Endothelial cell of umbilical vein (primary cell): ENCODE data around the gene INPP5E. TPM values are rescaled to one million over a fixed set of nuclear protein-coding genes. Genes with fewer than 3 reads are reported as not detected.

ENCODE experiments used
- BruUV-seq: library from RNA; stranded (reverse); fragments of 400-500 nt; replicated peaks from 2 replicates; lab custom pipeline; 2021; lab: Mats Ljungman, UMichigan
- CTCF ChIA-PET: fragments of 300-600, 350-600 bp; sonication (Branson Sonifier 250); formaldehyde crosslinking; loops from one replicate; lab custom pipeline; 2021; ENCODE audit warnings: antibody characterized with exemption, inconsistent platforms; lab: Charles Lee
- POLR2A ChIA-PET: fragments of 300-600, 350-600 bp; sonication (Branson Sonifier 250); formaldehyde crosslinking; loops from one replicate; lab custom pipeline; 2021; ENCODE audit warnings: antibody characterized with exemption, inconsistent platforms; lab: Charles Lee
- DNase-seq: peaks from one replicate; pipeline ENCODE4 v3.0.0-alpha.2; 2011; ENCODE audit warnings: low read depth, low spot score
- FAIRE-seq: peaks from 2 replicates; lab custom pipeline; 2011; peaks lifted over from hg19 to GRCh38; lab: Jason Lieb, UNC
- H2AFZ ChIP-seq: 2 replicates; pipeline ENCODE4 v1.6.0; 2012; ENCODE audit warnings: low read depth, low read length, control low read depth, inconsistent platforms
- H3K27ac ChIP-seq: 2 replicates; pipeline ENCODE4 v1.5.1; 2011; ENCODE audit warnings: low read depth, mild to moderate bottlenecking, control low read depth, low read length, moderate library complexity; ENCODE audit not compliant: insufficient read depth
- H3K27me3 ChIP-seq, 2 experiments: 2 replicates each; pipeline versions ENCODE4 v1.6.0 to v1.6.1; 2011; ENCODE audit warnings: low read length in 2 of 2, mixed read lengths in 1 of 2; ENCODE audit not compliant: control insufficient read depth in 2 of 2, insufficient read depth in 2 of 2
- H3K36me3 ChIP-seq, 2 experiments: 2 replicates in 1 of 2; 3 replicates in 1 of 2; pipeline ENCODE4 v1.5.1; 2011; ENCODE audit warnings: low read length in 2 of 2, mild to moderate bottlenecking in 1 of 2, moderate library complexity in 1 of 2; ENCODE audit not compliant: control insufficient read depth in 2 of 2, insufficient read depth in 2 of 2; ENCODE audit errors: extremely low read depth in 1 of 2
- H3K4me1 ChIP-seq: 3 replicates; pipeline ENCODE4 v1.5.1; 2011; ENCODE audit warnings: mild to moderate bottlenecking, low read length; ENCODE audit not compliant: control insufficient read depth, insufficient read depth; ENCODE audit errors: extremely low read depth
- H3K4me2 ChIP-seq: 2 replicates; pipeline ENCODE4 v1.6.1; 2011; ENCODE audit warnings: low read length, control low read depth, mixed read lengths; ENCODE audit not compliant: insufficient read depth
- H3K4me3 ChIP-seq, 3 experiments: fragments of 200-600 bp in 1 of 3; sonication (generic), shearing (Covaris generic) in 1 of 3; replicated peaks in 1 of 3; 2 replicates each; pipeline ENCODE4 v1.5.1; 2011 to 2016; ENCODE audit warnings: control low read depth in 3 of 3, low read length in 3 of 3, mild to moderate bottlenecking in 2 of 3, inconsistent platforms in 1 of 3, low read depth in 1 of 3, moderate library complexity in 1 of 3; ENCODE audit not compliant: insufficient read depth in 1 of 3
- H3K79me2 ChIP-seq: 2 replicates; pipeline ENCODE4 v1.6.0; 2012; ENCODE audit warnings: low read length, inconsistent platforms; ENCODE audit not compliant: control insufficient read depth, insufficient read depth
- H3K9ac ChIP-seq: replicated peaks from 2 replicates; pipeline ENCODE3; 2011; ENCODE audit warnings: low read length, control low read depth; ENCODE audit not compliant: insufficient read depth; ENCODE audit errors: extremely low read depth
- H3K9me1 ChIP-seq: replicated peaks from 3 replicates; pipeline ENCODE4 v1.6.0; 2011; ENCODE audit warnings: mild to moderate bottlenecking, low read length; ENCODE audit not compliant: control insufficient read depth, insufficient read depth; ENCODE audit errors: extremely low read depth
- H3K9me3 ChIP-seq: replicated peaks from 2 replicates; pipeline ENCODE4 v1.5.1; 2012; ENCODE audit warnings: low read length, inconsistent platforms; ENCODE audit not compliant: control insufficient read depth, insufficient read depth
- H4K20me1 ChIP-seq: replicated peaks from 2 replicates; pipeline ENCODE3; 2011; ENCODE audit warnings: mild to moderate bottlenecking, low read length; ENCODE audit not compliant: control insufficient read depth, insufficient read depth; ENCODE audit errors: extremely low read depth
- EZH2 ChIP-seq: IDR thresholded peaks from 2 replicates; pipeline ENCODE4 v1.6.1; 2012; ENCODE audit warnings: borderline replicate concordance, low read depth, mild to moderate bottlenecking, moderate library complexity, low read length, inconsistent platforms; ENCODE audit not compliant: severe bottlenecking
- FOS ChIP-seq: IDR thresholded peaks from 2 replicates; pipeline ENCODE4 v1.6.1; 2011; ENCODE audit warnings: mild to moderate bottlenecking, low read length, moderate library complexity, borderline replicate concordance; ENCODE audit not compliant: insufficient read depth
- GATA2 ChIP-seq: IDR thresholded peaks from 2 replicates; pipeline ENCODE4 v1.7.0; 2011; ENCODE audit warnings: low read depth, mild to moderate bottlenecking, moderate library complexity, mixed read lengths, low read length; ENCODE audit not compliant: insufficient read length, insufficient read depth
- JUN ChIP-seq: IDR thresholded peaks from 2 replicates; pipeline ENCODE4 v1.6.1; 2011; ENCODE audit warnings: borderline replicate concordance, low read depth; ENCODE audit not compliant: insufficient read length, insufficient read depth
- MYC ChIP-seq: IDR thresholded peaks from one replicate; pipeline ENCODE4 v1.6.1; 2011; ENCODE audit warnings: mild to moderate bottlenecking, low read depth, low read length
- POLR2A ChIP-seq: IDR thresholded peaks from 2 replicates; pipeline ENCODE4 v1.6.1; 2012; ENCODE audit warnings: low read depth, mild to moderate bottlenecking, control low read depth, low read length
- POLR2AphosphoS5 ChIP-seq: IDR thresholded peaks from 2 replicates; pipeline ENCODE4 v1.6.1; 2012; ENCODE audit warnings: low read depth, mild to moderate bottlenecking, control low read depth, low read length, moderate library complexity; ENCODE audit not compliant: insufficient read depth
- dilution Hi-C: fragments of 300-500 bp; cut with MboI; formaldehyde crosslinking; loops from one replicate; pipeline ENCODE4 v1.15.0; 2019; ENCODE audit warnings: low sequenced_read_pairs; ENCODE audit not compliant: extremely low pct_ligation_motif_present
- intact Hi-C: fragments of 100-400 bp; cut with micrococcal nuclease; formaldehyde crosslinking; loops from one replicate; pipeline ENCODE4 v1.10.0; 2022
- polyA plus RNA-seq, 4 experiments: library from polyadenylated mRNA; depleted of rRNA in 3 of 4; stranded (reverse) in 3 of 4; unstranded in 1 of 4; fragments of >200 nt; gene quantifications; 2 replicates each; pipeline versions ENCODE4 v1.2.1 to v1.2.3, GENCODE V29; 2011 to 2012; ENCODE audit warnings: missing spikeins in 1 of 4
- total RNA-seq: library from RNA; stranded (reverse); gene quantifications from 2 replicates; pipeline ENCODE4 v1.2.3, GENCODE V29; 2021
- TF ChIP-seq, protein P1 (sequence below): IDR thresholded peaks from 2 replicates; pipeline ENCODE4 v1.6.1; 2011; ENCODE audit not compliant: insufficient read depth, insufficient read length
- TF ChIP-seq, protein P2 (sequence below), 2 donors: IDR thresholded peaks; 1 replicate in 1 of 2; 2 replicates in 1 of 2; pipeline ENCODE4 v1.5.1; 2011; ENCODE audit warnings: low read length in 2 of 2, mild to moderate bottlenecking in 2 of 2, moderate library complexity in 2 of 2, control low read depth in 1 of 2, inconsistent platforms in 1 of 2, low read depth in 1 of 2; ENCODE audit not compliant: insufficient read depth in 1 of 2; ENCODE audit errors: extremely low read depth in 1 of 2

INPP5E gene
- total and polyA plus RNA-seq, 2 donors (not counting 3 experiments of a cell fraction or from before 2014, with no cell fraction given) = 15.0 to 24.5 TPM

GRCh38 chr9:136433849-136434579 lies 5.6 kb downstream of the INPP5E start:
- BruUV-seq = no TSS peak
- Histone ChIP-seq H3K9me3 (no peaks in the 10 kb centered on the region), H3K4me3 (no peak overlapping the region), H3K27ac (no peak overlapping the region), H3K27me3 (no peaks in the 10 kb centered on the region), H3K4me2 (no peak overlapping the region), H3K9ac (no peak overlapping the region), H4K20me1 (no peaks in the 10 kb centered on the region), H3K4me1 (peaks cover 12% of the 10 kb centered on the region), H3K79me2 (peaks cover 43% of the 10 kb centered on the region), H2AFZ (no peak overlapping the region), H3K36me3 (peaks cover 2 to 17% of the 10 kb centered on the region in 2 experiments), H3K9me1 (no peaks in the 10 kb centered on the region)
- TF ChIP-seq MYC = no peak
- TF ChIP-seq POLR2A = no peak
- no peak for TF ChIP-seq POLR2AphosphoS5
- no peak for TF ChIP-seq FOS
- TF ChIP-seq, protein P1, sequence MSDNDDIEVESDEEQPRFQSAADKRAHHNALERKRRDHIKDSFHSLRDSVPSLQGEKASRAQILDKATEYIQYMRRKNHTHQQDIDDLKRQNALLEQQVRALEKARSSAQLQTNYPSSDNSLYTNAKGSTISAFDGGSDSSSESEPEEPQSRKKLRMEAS = no peak
- TF ChIP-seq JUN = no peak
- no peak for TF ChIP-seq GATA2
- TF ChIP-seq, protein P2, sequence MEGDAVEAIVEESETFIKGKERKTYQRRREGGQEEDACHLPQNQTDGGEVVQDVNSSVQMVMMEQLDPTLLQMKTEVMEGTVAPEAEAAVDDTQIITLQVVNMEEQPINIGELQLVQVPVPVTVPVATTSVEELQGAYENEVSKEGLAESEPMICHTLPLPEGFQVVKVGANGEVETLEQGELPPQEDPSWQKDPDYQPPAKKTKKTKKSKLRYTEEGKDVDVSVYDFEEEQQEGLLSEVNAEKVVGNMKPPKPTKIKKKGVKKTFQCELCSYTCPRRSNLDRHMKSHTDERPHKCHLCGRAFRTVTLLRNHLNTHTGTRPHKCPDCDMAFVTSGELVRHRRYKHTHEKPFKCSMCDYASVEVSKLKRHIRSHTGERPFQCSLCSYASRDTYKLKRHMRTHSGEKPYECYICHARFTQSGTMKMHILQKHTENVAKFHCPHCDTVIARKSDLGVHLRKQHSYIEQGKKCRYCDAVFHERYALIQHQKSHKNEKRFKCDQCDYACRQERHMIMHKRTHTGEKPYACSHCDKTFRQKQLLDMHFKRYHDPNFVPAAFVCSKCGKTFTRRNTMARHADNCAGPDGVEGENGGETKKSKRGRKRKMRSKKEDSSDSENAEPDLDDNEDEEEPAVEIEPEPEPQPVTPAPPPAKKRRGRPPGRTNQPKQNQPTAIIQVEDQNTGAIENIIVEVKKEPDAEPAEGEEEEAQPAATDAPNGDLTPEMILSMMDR (IDR thresholded peaks at IDR 0.05; ENCODE audit: extremely low read depth in 1 of 2, insufficient read depth in 1 of 2, low read depth in 1 of 2, low read length in 2 of 2) = no peak
- TF ChIP-seq EZH2 = no peak
- DNase-seq (no peak), FAIRE-seq (no peak)
- ChIA-PET POLR2A (no interaction called here), CTCF (no interaction called here)
- dilution Hi-C loops (no loop called here), intact Hi-C loops (no loop called here)
